A549 treated with CORT108297 at 1 μM for 4 hours (cell line): ENCODE results near the gene HMX2. TPM values are rescaled to one million over a fixed set of nuclear protein-coding genes. Genes with fewer than 3 reads are reported as not detected.

Experiments used
- total RNA-seq: library from RNA; stranded (reverse); fragments of 200-300 nt; extraction: Qiagen RNA extraction; gene quantifications from 5 replicates; pipeline ENCODE4 v1.2.3, GENCODE V29; 2022

Gene HMX2
- total RNA-seq: 0.08 to 0.14 TPM (median 0.11 TPM) in 4 of 5 replicates, not detected in the other

GRCh38 chr10:123147635-123148413 is at the start of gene HMX2:
TSS of gene HMX2 (plus strand) at chr10:123148136. CDS start at chr10:123148379, 243 bp downstream.

GRCh38 chr10:123135415-123136141 is 12.4 kb upstream of the HMX2 start, which contains the start of gene HMX3:
TSS of gene HMX3 (plus strand) at chr10:123135970. CDS start at chr10:123136051, 81 bp downstream.

GRCh38 chr10:123154092-123154710 is 6.3 kb downstream of the HMX2 start, which contains the start of gene BUB3:
TSS of gene BUB3 (plus strand) at chr10:123154402. CDS start at chr10:123154918, 516 bp downstream.

Other genes with a start within 250 kb of the HMX2 start
- gene FAM24A, start 237.5 kb upstream of the HMX2 start, total RNA-seq: not detected in 5 replicates
- gene C10orf88, start 193.9 kb upstream of the HMX2 start, total RNA-seq: 7.2 to 9.5 TPM (median 9.2 TPM) in 5 replicates
- 3.5 to 5.4 TPM (median 4.7 TPM) in 5 replicates for gene PSTK, start 167.7 kb upstream of the HMX2 start, total RNA-seq
- 5.7 to 7.9 TPM (median 6.4 TPM) in 5 replicates for gene IKZF5, start 139.3 kb upstream of the HMX2 start, total RNA-seq
- 6.0 to 8.6 TPM (median 7.8 TPM) in 5 replicates for gene ACADSB, start 139.1 kb upstream of the HMX2 start, total RNA-seq
- gene HMX3, start 12.2 kb upstream of the HMX2 start, total RNA-seq: 0.09 TPM in 1 of 5 replicates, not detected in the others
- gene BUB3, start 6.3 kb downstream of the HMX2 start, total RNA-seq: 169 to 206 TPM (median 178 TPM) in 5 replicates